Endothelial cell of umbilical vein (primary cell): ENCODE measurements around the gene MTSS2. TPM values are rescaled to one million over a fixed set of nuclear protein-coding genes. Genes with fewer than 3 reads are reported as not detected.
A peak's percentile ranks its signal among the peaks of the same experiment; 100 is the strongest.

Experiments
- BruUV-seq: library from RNA; stranded (reverse); fragments of 400-500 nt; replicated peaks from 2 replicates; lab custom pipeline; 2021; lab: Mats Ljungman, UMichigan
- CTCF ChIA-PET: fragments of 300-600, 350-600 bp; sonication (Branson Sonifier 250); formaldehyde crosslinking; loops from one replicate; lab custom pipeline; 2021; ENCODE audit warnings: antibody characterized with exemption, inconsistent platforms; lab: Charles Lee
- POLR2A ChIA-PET: fragments of 300-600, 350-600 bp; sonication (Branson Sonifier 250); formaldehyde crosslinking; loops from one replicate; lab custom pipeline; 2021; ENCODE audit warnings: antibody characterized with exemption, inconsistent platforms; lab: Charles Lee
- DNase-seq: peaks from one replicate; pipeline ENCODE4 v3.0.0-alpha.2; 2011; ENCODE audit warnings: low read depth, low spot score
- FAIRE-seq: peaks from 2 replicates; lab custom pipeline; 2011; peaks lifted over from hg19 to GRCh38; lab: Jason Lieb, UNC
- H2AFZ ChIP-seq: 2 replicates; pipeline ENCODE4 v1.6.0; 2012; ENCODE audit warnings: low read depth, low read length, control low read depth, inconsistent platforms
- H3K27ac ChIP-seq: 2 replicates; pipeline ENCODE4 v1.5.1; 2011; ENCODE audit warnings: low read depth, mild to moderate bottlenecking, control low read depth, low read length, moderate library complexity; ENCODE audit not compliant: insufficient read depth
- H3K27me3 ChIP-seq, 2 experiments: 2 replicates each; pipeline versions ENCODE4 v1.6.0 to v1.6.1; 2011; ENCODE audit warnings: low read length in 2 of 2, mixed read lengths in 1 of 2; ENCODE audit not compliant: control insufficient read depth in 2 of 2, insufficient read depth in 2 of 2
- H3K36me3 ChIP-seq, 2 experiments: 2 replicates in 1 of 2; 3 replicates in 1 of 2; pipeline ENCODE4 v1.5.1; 2011; ENCODE audit warnings: low read length in 2 of 2, mild to moderate bottlenecking in 1 of 2, moderate library complexity in 1 of 2; ENCODE audit not compliant: control insufficient read depth in 2 of 2, insufficient read depth in 2 of 2; ENCODE audit errors: extremely low read depth in 1 of 2
- H3K4me1 ChIP-seq: 3 replicates; pipeline ENCODE4 v1.5.1; 2011; ENCODE audit warnings: mild to moderate bottlenecking, low read length; ENCODE audit not compliant: control insufficient read depth, insufficient read depth; ENCODE audit errors: extremely low read depth
- H3K4me2 ChIP-seq: 2 replicates; pipeline ENCODE4 v1.6.1; 2011; ENCODE audit warnings: low read length, control low read depth, mixed read lengths; ENCODE audit not compliant: insufficient read depth
- H3K4me3 ChIP-seq, 3 experiments: fragments of 200-600 bp in 1 of 3; sonication (generic), shearing (Covaris generic) in 1 of 3; replicated peaks in 1 of 3; 2 replicates each; pipeline ENCODE4 v1.5.1; 2011 to 2016; ENCODE audit warnings: control low read depth in 3 of 3, low read length in 3 of 3, mild to moderate bottlenecking in 2 of 3, inconsistent platforms in 1 of 3, low read depth in 1 of 3, moderate library complexity in 1 of 3; ENCODE audit not compliant: insufficient read depth in 1 of 3
- H3K79me2 ChIP-seq: 2 replicates; pipeline ENCODE4 v1.6.0; 2012; ENCODE audit warnings: low read length, inconsistent platforms; ENCODE audit not compliant: control insufficient read depth, insufficient read depth
- H3K9ac ChIP-seq: replicated peaks from 2 replicates; pipeline ENCODE3; 2011; ENCODE audit warnings: low read length, control low read depth; ENCODE audit not compliant: insufficient read depth; ENCODE audit errors: extremely low read depth
- H3K9me1 ChIP-seq: replicated peaks from 3 replicates; pipeline ENCODE4 v1.6.0; 2011; ENCODE audit warnings: mild to moderate bottlenecking, low read length; ENCODE audit not compliant: control insufficient read depth, insufficient read depth; ENCODE audit errors: extremely low read depth
- H3K9me3 ChIP-seq: replicated peaks from 2 replicates; pipeline ENCODE4 v1.5.1; 2012; ENCODE audit warnings: low read length, inconsistent platforms; ENCODE audit not compliant: control insufficient read depth, insufficient read depth
- H4K20me1 ChIP-seq: replicated peaks from 2 replicates; pipeline ENCODE3; 2011; ENCODE audit warnings: mild to moderate bottlenecking, low read length; ENCODE audit not compliant: control insufficient read depth, insufficient read depth; ENCODE audit errors: extremely low read depth
- EZH2 ChIP-seq: IDR thresholded peaks from 2 replicates; pipeline ENCODE4 v1.6.1; 2012; ENCODE audit warnings: borderline replicate concordance, low read depth, mild to moderate bottlenecking, moderate library complexity, low read length, inconsistent platforms; ENCODE audit not compliant: severe bottlenecking
- FOS ChIP-seq: IDR thresholded peaks from 2 replicates; pipeline ENCODE4 v1.6.1; 2011; ENCODE audit warnings: mild to moderate bottlenecking, low read length, moderate library complexity, borderline replicate concordance; ENCODE audit not compliant: insufficient read depth
- GATA2 ChIP-seq: IDR thresholded peaks from 2 replicates; pipeline ENCODE4 v1.7.0; 2011; ENCODE audit warnings: low read depth, mild to moderate bottlenecking, moderate library complexity, mixed read lengths, low read length; ENCODE audit not compliant: insufficient read length, insufficient read depth
- JUN ChIP-seq: IDR thresholded peaks from 2 replicates; pipeline ENCODE4 v1.6.1; 2011; ENCODE audit warnings: borderline replicate concordance, low read depth; ENCODE audit not compliant: insufficient read length, insufficient read depth
- MYC ChIP-seq: IDR thresholded peaks from one replicate; pipeline ENCODE4 v1.6.1; 2011; ENCODE audit warnings: mild to moderate bottlenecking, low read depth, low read length
- POLR2A ChIP-seq: IDR thresholded peaks from 2 replicates; pipeline ENCODE4 v1.6.1; 2012; ENCODE audit warnings: low read depth, mild to moderate bottlenecking, control low read depth, low read length
- POLR2AphosphoS5 ChIP-seq: IDR thresholded peaks from 2 replicates; pipeline ENCODE4 v1.6.1; 2012; ENCODE audit warnings: low read depth, mild to moderate bottlenecking, control low read depth, low read length, moderate library complexity; ENCODE audit not compliant: insufficient read depth
- dilution Hi-C: fragments of 300-500 bp; cut with MboI; formaldehyde crosslinking; loops from one replicate; pipeline ENCODE4 v1.15.0; 2019; ENCODE audit warnings: low sequenced_read_pairs; ENCODE audit not compliant: extremely low pct_ligation_motif_present
- intact Hi-C: fragments of 100-400 bp; cut with micrococcal nuclease; formaldehyde crosslinking; loops from one replicate; pipeline ENCODE4 v1.10.0; 2022
- polyA plus RNA-seq, 4 experiments: library from polyadenylated mRNA; depleted of rRNA in 3 of 4; stranded (reverse) in 3 of 4; unstranded in 1 of 4; fragments of >200 nt; gene quantifications; 2 replicates each; pipeline versions ENCODE4 v1.2.1 to v1.2.3, GENCODE V29; 2011 to 2012; ENCODE audit warnings: missing spikeins in 1 of 4
- total RNA-seq: library from RNA; stranded (reverse); gene quantifications from 2 replicates; pipeline ENCODE4 v1.2.3, GENCODE V29; 2021
- TF ChIP-seq, protein P1 (sequence below): IDR thresholded peaks from 2 replicates; pipeline ENCODE4 v1.6.1; 2011; ENCODE audit not compliant: insufficient read depth, insufficient read length
- TF ChIP-seq, protein P2 (sequence below), 2 donors: IDR thresholded peaks; 1 replicate in 1 of 2; 2 replicates in 1 of 2; pipeline ENCODE4 v1.5.1; 2011; ENCODE audit warnings: low read length in 2 of 2, mild to moderate bottlenecking in 2 of 2, moderate library complexity in 2 of 2, control low read depth in 1 of 2, inconsistent platforms in 1 of 2, low read depth in 1 of 2; ENCODE audit not compliant: insufficient read depth in 1 of 2; ENCODE audit errors: extremely low read depth in 1 of 2

Gene MTSS2
- total and polyA plus RNA-seq, 2 donors (not counting 3 experiments of a cell fraction or from before 2014, with no cell fraction given): 38.4 to 42.3 TPM

DNA sequence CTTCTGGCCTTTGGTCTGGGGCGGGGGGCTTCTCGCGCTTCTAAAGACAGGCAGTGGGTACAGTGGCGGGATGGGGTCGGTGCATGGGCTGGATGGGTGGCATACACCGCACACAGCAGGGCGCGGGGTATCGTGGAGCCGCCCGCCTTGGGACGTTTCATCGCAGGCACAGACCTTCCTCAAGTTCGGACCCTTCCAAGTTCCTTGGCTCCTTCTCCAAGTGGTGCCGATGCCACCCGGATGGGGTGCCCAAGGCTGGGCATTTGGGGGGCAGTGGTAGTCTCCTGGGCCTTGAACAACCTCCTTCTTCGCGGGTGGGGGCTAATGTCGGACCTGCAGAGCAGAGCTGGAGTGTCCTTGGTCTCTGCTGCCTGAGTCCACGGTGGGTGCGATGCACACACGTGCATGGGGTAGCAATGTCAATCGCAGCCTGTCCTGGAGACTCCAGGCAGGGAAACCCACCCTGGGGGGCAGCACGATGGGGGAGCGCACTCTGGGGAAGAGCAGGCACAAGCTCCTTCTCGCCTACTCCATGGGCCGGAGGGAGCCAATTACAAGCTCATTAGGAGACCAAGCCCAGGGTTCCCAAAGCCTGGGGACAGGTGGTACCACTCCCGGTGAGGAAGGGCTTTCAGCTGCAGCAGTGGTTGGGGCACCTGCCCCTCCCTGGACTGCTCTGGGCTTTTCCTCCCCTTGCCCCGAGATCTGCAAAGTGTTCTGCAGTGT, 686 bp upstream of the MTSS2 start:
- TF ChIP-seq POLR2AphosphoS5 (no peak), GATA2 (no peak), EZH2 (no peak), MYC (no peak), POLR2A (no peak), JUN (no peak), FOS (no peak)
- TF ChIP-seq, protein P1, sequence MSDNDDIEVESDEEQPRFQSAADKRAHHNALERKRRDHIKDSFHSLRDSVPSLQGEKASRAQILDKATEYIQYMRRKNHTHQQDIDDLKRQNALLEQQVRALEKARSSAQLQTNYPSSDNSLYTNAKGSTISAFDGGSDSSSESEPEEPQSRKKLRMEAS: no peak
- TF ChIP-seq, protein P2, sequence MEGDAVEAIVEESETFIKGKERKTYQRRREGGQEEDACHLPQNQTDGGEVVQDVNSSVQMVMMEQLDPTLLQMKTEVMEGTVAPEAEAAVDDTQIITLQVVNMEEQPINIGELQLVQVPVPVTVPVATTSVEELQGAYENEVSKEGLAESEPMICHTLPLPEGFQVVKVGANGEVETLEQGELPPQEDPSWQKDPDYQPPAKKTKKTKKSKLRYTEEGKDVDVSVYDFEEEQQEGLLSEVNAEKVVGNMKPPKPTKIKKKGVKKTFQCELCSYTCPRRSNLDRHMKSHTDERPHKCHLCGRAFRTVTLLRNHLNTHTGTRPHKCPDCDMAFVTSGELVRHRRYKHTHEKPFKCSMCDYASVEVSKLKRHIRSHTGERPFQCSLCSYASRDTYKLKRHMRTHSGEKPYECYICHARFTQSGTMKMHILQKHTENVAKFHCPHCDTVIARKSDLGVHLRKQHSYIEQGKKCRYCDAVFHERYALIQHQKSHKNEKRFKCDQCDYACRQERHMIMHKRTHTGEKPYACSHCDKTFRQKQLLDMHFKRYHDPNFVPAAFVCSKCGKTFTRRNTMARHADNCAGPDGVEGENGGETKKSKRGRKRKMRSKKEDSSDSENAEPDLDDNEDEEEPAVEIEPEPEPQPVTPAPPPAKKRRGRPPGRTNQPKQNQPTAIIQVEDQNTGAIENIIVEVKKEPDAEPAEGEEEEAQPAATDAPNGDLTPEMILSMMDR (IDR thresholded peaks at IDR 0.05; ENCODE audit: extremely low read depth in 1 of 2, insufficient read depth in 1 of 2, low read depth in 1 of 2, low read length in 2 of 2): no peak
- no peaks in the 10 kb centered on the region for H4K20me1 ChIP-seq
- no peaks in the 10 kb centered on the region for H3K9me1 ChIP-seq
- dilution Hi-C loops: no loop called here
- CTCF ChIA-PET: interaction anchor here (1.6 to 5.1 kb wide), 3 partner anchors 52 to 83 kb away, joined by 7 to 53 read pairs (median 20); no protein-coding TSS in a partner anchor
- FAIRE-seq (no peak), DNase-seq (no peak)
- H3K27me3 ChIP-seq: no peaks in the 10 kb centered on the region
- peak overlapping the region; percentile 38 for H3K4me2 ChIP-seq
- H3K79me2 ChIP-seq: peaks cover 33% of the 10 kb centered on the region
- H3K4me3 ChIP-seq: peak overlapping the region; percentile 8 to 94 (median 15)
- H3K27ac ChIP-seq: peak overlapping the region; percentile 34
- no TSS peak for BruUV-seq
- peak overlapping the region; percentile 61 for H2AFZ ChIP-seq
- POLR2A ChIA-PET: no interaction called here
- H3K36me3 ChIP-seq: peaks cover 0 to 3% of the 10 kb centered on the region in 2 experiments
- intact Hi-C loops: loop anchor here (1.0 to 5.0 kb wide), 2 partner anchors 85 to 1499 kb away; partner anchors contain the start of gene SNTB2
- peaks cover 21% of the 10 kb centered on the region for H3K4me1 ChIP-seq
- H3K9me3 ChIP-seq: no peaks in the 10 kb centered on the region
- H3K9ac ChIP-seq: peak overlapping the region; percentile 48
